Dermis blood vessel endothelial cell (primary cell): ENCODE results near the gene FANCD2. TPM values are rescaled to one million over a fixed set of nuclear protein-coding genes. Genes with fewer than 3 reads are reported as not detected.
"Not testable (repeated sequence)": the region's sequence is repeated elsewhere in the genome, so short reads cannot be mapped to it uniquely, and the experiment has no call there.

Experiments
- DNase-seq: peaks from one replicate; pipeline ENCODE4 v3.0.0; 2010
- total RNA-seq: library from RNA; depleted of rRNA; stranded (reverse); fragments of >200 nt; gene quantifications from 2 replicates; pipeline ENCODE4 v1.2.3, GENCODE V29; 2014

FANCD2 gene
- total RNA-seq, result 15.0 and 37.2 TPM in 2 replicates

GRCh38 chr3:10026084-10026890, at the start of gene FANCD2:
TSS of gene FANCD2 (plus strand) at chr3:10026437. CDS start at chr3:10028658, 2,221 bp downstream.
- peak; percentile 94 for DNase-seq

- DNase-seq, result peak; percentile 98
Measured at GRCh38 chr3:9976721-9977709, 49.2 kb upstream of the FANCD2 start.

- no peak for DNase-seq
Measured at GRCh38 chr3:9978710-9979305, 47.4 kb upstream of the FANCD2 start.

GRCh38 chr3:9980251-9980650, 46.0 kb upstream of the FANCD2 start:
- no peak for DNase-seq

GRCh38 chr3:9986230-9986725, 40.0 kb upstream of the FANCD2 start:
- no peak for DNase-seq

GRCh38 chr3:9994086-9994844, 32.0 kb upstream of the FANCD2 start:
- DNase-seq, result no peak

- no peak for DNase-seq
Measured at GRCh38 chr3:10000686-10001085, 25.6 kb upstream of the FANCD2 start.

- DNase-seq, result no peak
Measured at GRCh38 chr3:10002951-10003350, 23.3 kb upstream of the FANCD2 start.

GRCh38 chr3:10004506-10004905, 21.7 kb upstream of the FANCD2 start:
- DNase-seq, result no peak

- DNase-seq, result no peak
Measured at GRCh38 chr3:10004960-10005564, 21.2 kb upstream of the FANCD2 start.

- no peak for DNase-seq
Measured at GRCh38 chr3:10006048-10006761, 20.0 kb upstream of the FANCD2 start.

GRCh38 chr3:10006762-10007090, 19.5 kb upstream of the FANCD2 start:
- no peak for DNase-seq

- DNase-seq, result no peak
Measured at GRCh38 chr3:10007126-10007782, 19.0 kb upstream of the FANCD2 start.

- not testable (repeated sequence) for DNase-seq
Measured at GRCh38 chr3:10008216-10008587, 18.0 kb upstream of the FANCD2 start.

GRCh38 chr3:10008588-10009344, 17.5 kb upstream of the FANCD2 start:
- DNase-seq, result peak; percentile 80

GRCh38 chr3:10010421-10010877, 15.8 kb upstream of the FANCD2 start:
- DNase-seq, result peak; percentile 10

GRCh38 chr3:10010878-10011465, 15.3 kb upstream of the FANCD2 start:
- peak; percentile 94 for DNase-seq

- DNase-seq, result no peak
Measured at GRCh38 chr3:10011631-10012030, 14.6 kb upstream of the FANCD2 start.

- DNase-seq, result no peak
Measured at GRCh38 chr3:10012106-10012505, 14.1 kb upstream of the FANCD2 start.
